CD14-positive monocyte (primary cell): ENCODE data around the gene LRRC28. TPM values are rescaled to one million over a fixed set of nuclear protein-coding genes. Genes with fewer than 3 reads are reported as not detected.

Experiments
- DNase-seq, 3 donors: peaks; one replicate each; pipeline ENCODE4 v3.0.0-alpha.2; 2011 to 2022
- H2AFZ ChIP-seq: 2 replicates; pipeline ENCODE4 v1.6.0; 2012; ENCODE audit warnings: mild to moderate bottlenecking, low read depth, low read length, inconsistent platforms; ENCODE audit not compliant: insufficient read depth, poor library complexity, severe bottlenecking
- H3K27ac ChIP-seq, 2 donors: 1 replicate in 1 of 2; 2 replicates in 1 of 2; pipeline ENCODE4 v1.5.1; 2012 to 2013; ENCODE audit warnings: low read length in 2 of 2, control low read depth in 1 of 2, inconsistent platforms in 1 of 2, low read depth in 1 of 2, mild to moderate bottlenecking in 1 of 2
- H3K27me3 ChIP-seq, 2 donors: one replicate each; pipeline versions ENCODE4 v1.6.0 to v1.6.1; 2011 to 2013; ENCODE audit warnings: low read length in 2 of 2; ENCODE audit not compliant: control insufficient read depth in 2 of 2, insufficient read depth in 2 of 2
- H3K36me3 ChIP-seq, 2 donors: replicated peaks in 1 of 2; 1 replicate in 1 of 2; 2 replicates in 1 of 2; pipeline versions ENCODE4 v1.5.1 to v1.6.1; 2012 to 2013; ENCODE audit warnings: low read length in 2 of 2, control low read depth in 1 of 2, inconsistent platforms in 1 of 2, mild to moderate bottlenecking in 1 of 2; ENCODE audit not compliant: insufficient read depth in 2 of 2, control insufficient read depth in 1 of 2
- H3K4me1 ChIP-seq, 2 donors: 1 replicate in 1 of 2; 2 replicates in 1 of 2; pipeline versions ENCODE4 v1.5.1 to v1.6.1; 2012 to 2013; ENCODE audit warnings: low read length in 2 of 2, control low read depth in 1 of 2, inconsistent platforms in 1 of 2, mild to moderate bottlenecking in 1 of 2, moderate library complexity in 1 of 2; ENCODE audit not compliant: insufficient read depth in 2 of 2, control insufficient read depth in 1 of 2
- H3K4me2 ChIP-seq: replicated peaks from 2 replicates; pipeline ENCODE3; 2012; ENCODE audit warnings: low read length, moderate library complexity, mild to moderate bottlenecking; ENCODE audit not compliant: poor library complexity, severe bottlenecking; ENCODE audit errors: extremely low read depth
- H3K4me3 ChIP-seq, 3 experiments: fragments of 200-600 bp in 1 of 3; sonication (generic) in 1 of 3; replicated peaks in 1 of 3; 1 replicate in 2 of 3; 2 replicates in 1 of 3; pipeline ENCODE4 v1.5.1; 2011 to 2013; ENCODE audit warnings: low read length in 3 of 3, mild to moderate bottlenecking in 3 of 3, control low read depth in 2 of 3, low read depth in 2 of 3, inconsistent platforms in 1 of 3, moderate library complexity in 1 of 3
- H3K79me2 ChIP-seq: 2 replicates; pipeline ENCODE4 v1.6.0; 2012; ENCODE audit warnings: mild to moderate bottlenecking, control low read depth, inconsistent platforms, low read length, moderate library complexity; ENCODE audit not compliant: insufficient read depth
- H3K9ac ChIP-seq: 2 replicates; pipeline ENCODE4 v1.6.0; 2017; ENCODE audit warnings: low read length, mild to moderate bottlenecking; ENCODE audit not compliant: insufficient read depth, poor library complexity, severe bottlenecking
- H3K9me3 ChIP-seq, 2 donors: replicated peaks in 1 of 2; 1 replicate in 1 of 2; 2 replicates in 1 of 2; pipeline versions ENCODE4 v1.5.1 to v1.6.1; 2012 to 2013; ENCODE audit warnings: low read length in 2 of 2, control low read depth in 1 of 2; ENCODE audit not compliant: control insufficient read depth in 1 of 2, insufficient read depth in 1 of 2
- H4K20me1 ChIP-seq: 2 replicates; pipeline ENCODE4 v1.6.0; 2012; ENCODE audit warnings: mild to moderate bottlenecking, low read length, control low read depth, moderate library complexity; ENCODE audit not compliant: insufficient read depth
- H3K27ac Mint-ChIP-seq, 7 donors: one replicate each; pipeline ENCODE4 v1.8.0; 2020; ENCODE audit warnings: mild to moderate bottlenecking in 7 of 7, mixed read lengths in 7 of 7, moderate library complexity in 6 of 7, inconsistent platforms in 2 of 7
- H3K27me3 Mint-ChIP-seq, 3 donors: one replicate each; pipeline ENCODE4 v1.8.0; 2021 to 2022; ENCODE audit warnings: low read depth in 3 of 3, mild to moderate bottlenecking in 3 of 3, mixed read lengths in 3 of 3, moderate library complexity in 3 of 3, inconsistent platforms in 1 of 3
- H3K36me3 Mint-ChIP-seq, 2 donors: one replicate each; pipeline ENCODE4 v1.8.0; 2020; ENCODE audit warnings: mixed read lengths in 2 of 2, inconsistent platforms in 1 of 2, mild to moderate bottlenecking in 1 of 2
- H3K4me1 Mint-ChIP-seq: one replicate; pipeline ENCODE4 v1.8.0; 2020; ENCODE audit warnings: mild to moderate bottlenecking, mixed read lengths
- H3K4me3 Mint-ChIP-seq, 2 donors: one replicate each; pipeline ENCODE4 v1.8.0; 2020; ENCODE audit warnings: mild to moderate bottlenecking in 2 of 2, mixed read lengths in 2 of 2, moderate library complexity in 1 of 2
- H3K9me3 Mint-ChIP-seq, 7 donors: one replicate each; pipeline ENCODE4 v1.8.0; 2020 to 2022; ENCODE audit warnings: mixed read lengths in 7 of 7, mild to moderate bottlenecking in 6 of 7, moderate library complexity in 6 of 7, inconsistent platforms in 2 of 7
- CTCF ChIP-seq: fragments of 200-600 bp; IDR thresholded peaks from one replicate; pipeline ENCODE4 v1.8.0; 2022; ENCODE audit warnings: antibody characterized with exemption, mild to moderate bottlenecking
- WGBS: methylation state at CpG from one replicate; pipeline ENCODE4 v1.1.5; 2013; ENCODE audit warnings: missing lambda C conversion rate; ENCODE audit not compliant: insufficient coverage; 5-methylcytosine and 5-hydroxymethylcytosine counted together
- intact Hi-C, 2 donors: fragments of 100-400 bp; cut with micrococcal nuclease; formaldehyde crosslinking; loops; one replicate each; pipeline versions ENCODE4 v1.15.0 to v1.15.1; 2023
- polyA plus RNA-seq, 3 donors: library from polyadenylated mRNA; depleted of rRNA in 1 of 3; unstranded in 2 of 3; stranded (reverse) in 1 of 3; fragments of 300-500 nt in 2 of 3; fragments of >200 nt in 1 of 3; fragmentation: Illumina TruSeq in 2 of 3; gene quantifications; 1 replicate in 2 of 3; 2 replicates in 1 of 3; pipeline ENCODE4 v1.2.3, GENCODE V29; 2012 to 2021

Gene LRRC28
- polyA plus RNA-seq, 3 donors, result 18.6 to 25.3 (median 19.8) TPM

GRCh38 chr15:99421172-99421656 is 169.9 kb downstream of the LRRC28 start:
- Mint-ChIP-seq H3K9me3 (peaks cover 0 to 4% (median 2%) of the 10 kb centered on the region in 7 donors), H3K36me3 (no peaks in the 10 kb centered on the region), H3K4me1 (peaks cover 33% of the 10 kb centered on the region), H3K27ac (no peak overlapping the region), H3K27me3 (peaks cover 3 to 5% (median 5%) of the 10 kb centered on the region in 3 donors), H3K4me3 (no peak overlapping the region)
- Histone ChIP-seq H3K27me3 (no peaks in the 10 kb centered on the region), H3K36me3 (no peaks in the 10 kb centered on the region), H4K20me1 (no peaks in the 10 kb centered on the region), H3K9ac (no peak overlapping the region), H2AFZ (no peak overlapping the region), H3K4me1 (peaks cover 19 to 23% of the 10 kb centered on the region in 2 donors), H3K9me3 (no peaks in the 10 kb centered on the region), H3K27ac (no peak overlapping the region), H3K4me3 (no peak overlapping the region), H3K79me2 (no peaks in the 10 kb centered on the region), H3K4me2 (no peak overlapping the region)
- no peak for DNase-seq
- no peak for TF ChIP-seq CTCF
- intact Hi-C loops, result loop anchor here in 1 of 2 donors (10.0 kb wide), 1 partner anchor 144 kb away; the partner anchor contains the start of gene MEF2A
- WGBS, result 72% methylated on average over 2 of the region's 6 CpGs

GRCh38 chr15:99421758-99422157 is 170.5 kb downstream of the LRRC28 start:
- WGBS, result no CpG with 5 or more reads among the region's 1 CpG
- Mint-ChIP-seq H3K4me1 (peaks cover 28% of the 10 kb centered on the region), H3K27ac (no peak overlapping the region), H3K9me3 (peaks cover 0 to 4% (median 2%) of the 10 kb centered on the region in 7 donors), H3K4me3 (no peak overlapping the region), H3K27me3 (peaks cover 3 to 8% (median 6%) of the 10 kb centered on the region in 3 donors), H3K36me3 (no peaks in the 10 kb centered on the region)
- Histone ChIP-seq H3K4me1 (peaks cover 20% of the 10 kb centered on the region in 2 donors), H3K27ac (no peak overlapping the region), H4K20me1 (no peaks in the 10 kb centered on the region), H3K9me3 (no peaks in the 10 kb centered on the region), H3K27me3 (no peaks in the 10 kb centered on the region), H3K9ac (no peak overlapping the region), H3K4me3 (no peak overlapping the region), H2AFZ (no peak overlapping the region), H3K36me3 (no peaks in the 10 kb centered on the region), H3K4me2 (no peak overlapping the region), H3K79me2 (no peaks in the 10 kb centered on the region)
- TF ChIP-seq CTCF, result no peak
- no peak for DNase-seq
- intact Hi-C loops, result loop anchor here in 1 of 2 donors (10.0 kb wide), 1 partner anchor 143 kb away; the partner anchor contains the start of gene MEF2A
